Astrocyte of the cerebellum (primary cell): ENCODE measurements around the gene PROSER3.

Experiments used
- DNase-seq: peaks from one replicate; pipeline ENCODE4 v3.0.0-alpha.2; 2011; ENCODE audit warnings: low read depth
- H3K4me3 ChIP-seq: 2 replicates; pipeline ENCODE4 v1.5.1; 2011; ENCODE audit warnings: mild to moderate bottlenecking, low read depth, low read length, moderate library complexity
- in situ Hi-C: cut with HindIII; loops from 2 replicates; pipeline ENCODE4 v1.10.0; 2017; ENCODE audit warnings: low sequenced_read_pairs
- TF ChIP-seq, protein P1 (sequence below): IDR thresholded peaks from 2 replicates; pipeline ENCODE4 v1.5.1; 2012; ENCODE audit warnings: low read length, low read depth, moderate library complexity, mild to moderate bottlenecking; ENCODE audit errors: missing control alignments

Gene PROSER3

DNA sequence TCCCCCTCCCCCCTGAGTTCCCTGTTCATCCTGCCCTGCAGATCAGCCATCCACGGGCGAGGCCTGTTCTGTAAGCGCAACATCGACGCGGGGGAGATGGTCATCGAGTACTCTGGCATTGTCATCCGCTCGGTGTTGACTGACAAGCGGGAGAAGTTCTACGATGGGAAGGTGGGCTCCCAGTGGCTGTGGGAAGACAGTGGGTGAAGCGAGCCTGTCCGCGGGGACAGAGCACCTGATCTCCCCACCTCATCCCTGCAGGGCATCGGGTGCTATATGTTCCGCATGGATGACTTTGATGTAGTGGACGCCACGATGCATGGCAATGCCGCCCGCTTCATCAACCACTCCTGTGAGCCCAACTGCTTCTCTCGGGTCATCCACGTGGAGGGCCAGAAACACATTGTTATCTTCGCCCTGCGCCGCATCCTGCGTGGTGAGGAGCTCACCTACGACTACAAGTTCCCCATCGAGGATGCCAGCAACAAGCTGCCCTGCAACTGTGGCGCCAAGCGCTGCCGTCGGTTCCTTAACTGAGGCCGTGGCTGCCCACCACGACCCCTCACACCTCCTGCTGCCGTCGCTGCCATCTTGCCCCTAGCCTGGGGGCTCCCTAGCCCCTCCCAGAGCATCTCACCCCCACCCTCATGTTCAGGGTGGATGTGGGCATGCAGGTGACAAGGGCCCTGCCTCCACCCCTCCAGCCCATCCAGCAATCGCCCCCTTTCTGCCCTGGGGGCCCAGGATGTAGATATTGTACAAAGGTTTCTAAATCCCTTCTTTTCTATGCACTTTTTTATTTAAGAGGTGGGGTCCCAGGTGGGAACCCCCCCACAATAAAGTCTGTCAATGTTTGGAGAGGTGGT is 19.7 kb upstream of the PROSER3 start:
- no peak overlapping the region for H3K4me3 ChIP-seq
- in situ Hi-C loops: no loop called here
- TF ChIP-seq, protein P1, sequence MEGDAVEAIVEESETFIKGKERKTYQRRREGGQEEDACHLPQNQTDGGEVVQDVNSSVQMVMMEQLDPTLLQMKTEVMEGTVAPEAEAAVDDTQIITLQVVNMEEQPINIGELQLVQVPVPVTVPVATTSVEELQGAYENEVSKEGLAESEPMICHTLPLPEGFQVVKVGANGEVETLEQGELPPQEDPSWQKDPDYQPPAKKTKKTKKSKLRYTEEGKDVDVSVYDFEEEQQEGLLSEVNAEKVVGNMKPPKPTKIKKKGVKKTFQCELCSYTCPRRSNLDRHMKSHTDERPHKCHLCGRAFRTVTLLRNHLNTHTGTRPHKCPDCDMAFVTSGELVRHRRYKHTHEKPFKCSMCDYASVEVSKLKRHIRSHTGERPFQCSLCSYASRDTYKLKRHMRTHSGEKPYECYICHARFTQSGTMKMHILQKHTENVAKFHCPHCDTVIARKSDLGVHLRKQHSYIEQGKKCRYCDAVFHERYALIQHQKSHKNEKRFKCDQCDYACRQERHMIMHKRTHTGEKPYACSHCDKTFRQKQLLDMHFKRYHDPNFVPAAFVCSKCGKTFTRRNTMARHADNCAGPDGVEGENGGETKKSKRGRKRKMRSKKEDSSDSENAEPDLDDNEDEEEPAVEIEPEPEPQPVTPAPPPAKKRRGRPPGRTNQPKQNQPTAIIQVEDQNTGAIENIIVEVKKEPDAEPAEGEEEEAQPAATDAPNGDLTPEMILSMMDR: no peak
- DNase-seq: no peak

DNA sequence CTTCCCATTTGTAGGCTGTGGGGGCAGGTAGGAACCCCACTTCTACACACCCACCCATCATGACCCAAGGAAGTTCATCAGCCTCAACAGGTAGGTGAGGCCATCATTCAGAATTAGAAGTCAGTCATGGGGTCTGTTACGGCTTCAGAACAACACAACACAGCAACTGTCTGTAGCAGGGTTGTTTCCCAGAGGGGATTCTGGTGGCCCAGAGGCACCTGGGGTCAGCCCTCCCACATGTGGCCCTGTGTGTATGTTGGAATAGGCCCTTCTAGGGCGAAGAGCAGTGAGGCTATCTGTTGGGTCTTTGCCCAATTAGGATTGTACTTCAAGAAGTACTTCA is 19.1 kb upstream of the PROSER3 start:
- in situ Hi-C loops: no loop called here
- DNase-seq: no peak
- TF ChIP-seq, protein P1: no peak
- no peak overlapping the region for H3K4me3 ChIP-seq

DNA sequence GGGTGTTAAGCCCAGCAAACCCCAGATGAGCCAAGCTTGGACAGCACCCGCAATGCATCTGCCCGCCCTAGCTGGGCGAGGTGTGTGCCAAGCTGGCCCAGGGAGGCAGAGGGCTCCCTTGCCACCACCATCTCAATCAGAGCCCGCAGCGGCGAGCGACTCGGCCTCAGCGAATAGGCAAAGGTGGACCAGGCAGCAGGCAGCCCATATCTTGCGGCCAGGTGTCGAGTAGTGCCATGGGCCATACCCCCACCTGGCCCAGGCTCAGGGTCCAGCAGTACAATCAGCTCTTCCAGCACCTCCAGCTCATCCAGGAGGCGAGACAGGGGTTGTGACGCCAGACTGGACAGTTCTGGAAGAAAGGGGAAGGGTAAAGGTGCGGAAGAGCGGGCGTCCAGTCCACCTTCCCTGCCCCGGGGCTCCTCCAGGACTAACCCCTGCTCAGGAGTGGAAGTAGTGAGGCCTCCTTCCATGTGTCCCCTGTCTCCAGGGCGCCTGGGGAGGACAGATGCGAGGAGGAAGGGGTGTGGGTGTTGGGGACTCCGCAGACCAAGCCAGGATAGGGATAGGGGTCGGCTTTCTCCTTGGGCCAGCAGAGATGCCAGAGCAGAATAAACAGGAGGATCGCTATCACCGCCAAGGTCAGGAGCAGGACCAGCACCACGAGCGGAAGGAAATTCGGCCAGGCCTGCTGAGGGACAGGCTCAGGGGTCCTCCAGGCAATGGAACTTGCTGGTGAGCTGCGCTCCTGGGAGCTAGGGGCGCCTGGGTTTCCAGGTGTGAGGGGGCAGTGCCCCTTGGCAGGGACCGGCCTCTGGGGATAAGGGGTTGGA is 18.5 kb upstream of the PROSER3 start:
- TF ChIP-seq, protein P1: no peak
- peak overlapping the region; percentile 55 for H3K4me3 ChIP-seq
- no peak for DNase-seq
- in situ Hi-C loops: no loop called here

DNA sequence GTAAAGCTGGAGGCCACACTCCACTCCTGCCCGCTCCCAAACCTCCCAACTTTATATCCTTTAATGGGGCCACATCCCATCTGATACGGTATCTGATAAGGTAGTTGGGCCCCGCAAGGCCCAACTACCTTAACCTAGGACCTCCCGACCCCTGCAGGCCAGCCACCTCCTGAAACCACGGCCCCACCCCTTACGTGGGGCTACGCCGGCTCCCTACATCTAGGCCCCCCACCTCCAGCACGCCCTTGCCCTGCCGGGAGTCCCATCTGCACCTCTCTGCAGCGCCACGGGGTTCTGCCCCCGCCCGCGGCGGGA is 17.9 kb upstream of the PROSER3 start:
- in situ Hi-C loops: no loop called here
- H3K4me3 ChIP-seq: peak overlapping the region; percentile 55
- TF ChIP-seq, protein P1: no peak
- no peak for DNase-seq

DNA sequence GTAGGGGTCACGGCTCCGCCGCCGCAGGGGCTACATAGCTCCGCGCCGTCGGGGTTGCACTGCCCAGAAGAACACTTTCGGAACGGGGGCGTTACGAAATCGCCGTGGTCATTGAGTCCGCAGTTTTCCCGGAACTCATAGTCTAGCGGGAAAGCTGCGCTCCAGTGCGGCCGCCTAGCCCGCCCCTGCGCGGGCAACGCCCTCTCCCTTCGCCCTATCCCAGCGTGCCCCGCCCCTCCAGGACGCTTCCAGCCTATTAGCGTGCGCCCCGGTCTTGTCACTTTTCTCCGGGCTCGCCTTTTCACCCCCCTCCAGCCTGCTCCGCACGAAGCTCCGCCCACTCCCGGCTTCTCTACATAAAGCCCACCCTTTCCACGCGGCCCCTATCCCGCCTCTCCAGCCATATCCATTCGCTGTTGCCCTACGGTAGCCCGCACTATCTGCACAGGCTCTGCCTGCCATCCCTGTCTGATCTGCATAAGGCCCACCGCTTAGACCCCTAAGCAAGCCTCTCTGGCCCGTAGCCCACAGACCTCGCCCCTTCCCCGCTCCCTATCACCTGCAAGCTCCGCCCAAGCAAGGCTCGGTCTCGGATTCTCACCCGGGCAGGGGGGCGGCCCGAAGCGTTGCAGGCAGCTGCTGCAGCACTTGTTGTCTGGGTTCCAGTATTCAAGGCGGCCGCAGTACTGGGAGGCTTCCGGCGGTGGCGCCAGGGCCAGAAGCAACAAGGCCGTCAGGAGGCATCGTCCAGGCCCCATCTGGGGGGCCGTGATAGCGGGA is 17.4 kb upstream of the PROSER3 start:
- H3K4me3 ChIP-seq: peak overlapping the region; percentile 55
- in situ Hi-C loops: no loop called here
- peak; percentile 91 for DNase-seq
- TF ChIP-seq, protein P1: peak; percentile 10

DNA sequence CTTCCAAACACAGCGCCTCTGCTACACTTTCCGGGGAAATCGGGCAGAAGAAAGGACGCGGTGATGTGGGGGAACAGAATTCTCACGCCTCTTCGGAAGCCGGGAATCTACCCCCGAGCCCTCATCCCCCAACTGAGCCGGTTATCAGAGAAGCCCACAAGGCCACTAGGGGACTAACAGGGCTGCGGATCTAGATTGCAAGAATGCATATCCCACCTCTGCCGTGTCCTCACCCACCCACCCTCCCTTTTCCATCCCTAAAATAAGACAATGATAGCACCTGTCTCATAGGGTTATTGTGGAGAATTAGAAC is 16.8 kb upstream of the PROSER3 start:
- in situ Hi-C loops: no loop called here
- DNase-seq: no peak
- TF ChIP-seq, protein P1: no peak
- H3K4me3 ChIP-seq: peak overlapping the region; percentile 55
